Stimulated activated CD4-positive, alpha-beta T cell treated with anti-CD3 and anti-CD28 coated beads, Interleukin-4, amount 100 ng/mL, for 24 hours (primary cell): ENCODE measurements around the gene FXYD2.

ENCODE experiments used
- DNase-seq: peaks from one replicate; pipeline ENCODE4 v3.0.0-alpha.2; 2020

The FXYD2 gene

GRCh38 chr11:117857734-117858414, 33.3 kb upstream of the FXYD2 start:
- DNase-seq = no peak

- DNase-seq = no peak
Observed at GRCh38 chr11:117855912-117856651, 31.5 kb upstream of the FXYD2 start.

GRCh38 chr11:117855186-117855845, 30.8 kb upstream of the FXYD2 start:
- DNase-seq = no peak

- DNase-seq = no peak
Observed at GRCh38 chr11:117852309-117852708, 27.8 kb upstream of the FXYD2 start.

GRCh38 chr11:117851852-117852251, 27.3 kb upstream of the FXYD2 start:
- no peak for DNase-seq

- no peak for DNase-seq
Observed at GRCh38 chr11:117851106-117851505, 26.6 kb upstream of the FXYD2 start.

GRCh38 chr11:117849781-117850414, 25.4 kb upstream of the FXYD2 start:
- DNase-seq = no peak

GRCh38 chr11:117843666-117844484, 19.3 kb upstream of the FXYD2 start:
- DNase-seq = peak; percentile 86

GRCh38 chr11:117842131-117842941, 17.8 kb upstream of the FXYD2 start:
- DNase-seq = no peak

- no peak for DNase-seq
Observed at GRCh38 chr11:117841551-117842031, 17.0 kb upstream of the FXYD2 start.

GRCh38 chr11:117840881-117841550, 16.5 kb upstream of the FXYD2 start:
- no peak for DNase-seq

GRCh38 chr11:117839936-117840813, 15.6 kb upstream of the FXYD2 start:
- DNase-seq = no peak

GRCh38 chr11:117839380-117839881, 14.9 kb upstream of the FXYD2 start:
- no peak for DNase-seq

- no peak for DNase-seq
Observed at GRCh38 chr11:117838901-117839300, 14.4 kb upstream of the FXYD2 start.

- no peak for DNase-seq
Observed at GRCh38 chr11:117837791-117838190, 13.2 kb upstream of the FXYD2 start.

GRCh38 chr11:117837070-117837776, 12.7 kb upstream of the FXYD2 start:
- DNase-seq = no peak

GRCh38 chr11:117836077-117836960, 11.8 kb upstream of the FXYD2 start:
- no peak for DNase-seq

GRCh38 chr11:117835576-117835975, 11.0 kb upstream of the FXYD2 start:
- no peak for DNase-seq
